ENCODE data around the gene PUM1.

DNA sequence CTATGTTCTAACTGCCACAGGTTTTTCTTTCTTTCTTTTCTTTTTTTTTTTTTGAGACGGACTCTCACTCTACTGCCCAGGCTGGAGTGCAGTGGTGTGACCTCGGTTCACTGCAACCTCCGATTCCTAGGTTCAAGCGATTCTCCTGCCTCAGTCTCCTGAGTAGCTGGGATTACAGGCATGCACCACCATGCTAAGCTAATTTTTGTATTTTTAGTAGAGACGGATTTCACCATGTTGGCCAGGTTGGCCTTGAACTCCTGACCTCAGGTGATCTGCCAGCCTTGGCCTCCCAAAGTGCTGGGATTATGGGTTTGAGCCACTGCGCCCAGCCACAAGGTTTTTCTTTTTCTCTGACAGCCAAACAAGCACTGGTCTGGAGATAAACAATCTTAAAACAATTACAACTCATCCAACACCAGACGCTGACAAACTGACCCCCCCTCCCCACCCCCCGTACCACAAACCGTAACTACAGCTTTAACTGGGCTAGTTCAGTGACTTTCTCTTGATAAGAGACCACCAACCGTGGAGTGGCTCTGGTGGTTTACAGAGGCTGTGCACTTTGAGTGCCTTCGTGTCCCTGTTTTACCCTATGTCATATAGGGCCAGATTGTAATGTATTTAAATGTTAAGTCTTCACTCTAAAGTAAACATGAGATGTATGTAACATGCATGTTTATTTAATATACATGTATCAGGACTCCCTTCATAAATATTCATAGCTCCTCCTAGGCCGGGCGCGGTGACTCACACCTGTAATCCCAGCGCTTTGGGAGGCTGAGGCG is 19.5 kb upstream of the PUM1 start:
- no peak for TF ChIP-seq POLR2A (IDR thresholded peaks at IDR 0.05)
- TF ChIP-seq, protein P1, sequence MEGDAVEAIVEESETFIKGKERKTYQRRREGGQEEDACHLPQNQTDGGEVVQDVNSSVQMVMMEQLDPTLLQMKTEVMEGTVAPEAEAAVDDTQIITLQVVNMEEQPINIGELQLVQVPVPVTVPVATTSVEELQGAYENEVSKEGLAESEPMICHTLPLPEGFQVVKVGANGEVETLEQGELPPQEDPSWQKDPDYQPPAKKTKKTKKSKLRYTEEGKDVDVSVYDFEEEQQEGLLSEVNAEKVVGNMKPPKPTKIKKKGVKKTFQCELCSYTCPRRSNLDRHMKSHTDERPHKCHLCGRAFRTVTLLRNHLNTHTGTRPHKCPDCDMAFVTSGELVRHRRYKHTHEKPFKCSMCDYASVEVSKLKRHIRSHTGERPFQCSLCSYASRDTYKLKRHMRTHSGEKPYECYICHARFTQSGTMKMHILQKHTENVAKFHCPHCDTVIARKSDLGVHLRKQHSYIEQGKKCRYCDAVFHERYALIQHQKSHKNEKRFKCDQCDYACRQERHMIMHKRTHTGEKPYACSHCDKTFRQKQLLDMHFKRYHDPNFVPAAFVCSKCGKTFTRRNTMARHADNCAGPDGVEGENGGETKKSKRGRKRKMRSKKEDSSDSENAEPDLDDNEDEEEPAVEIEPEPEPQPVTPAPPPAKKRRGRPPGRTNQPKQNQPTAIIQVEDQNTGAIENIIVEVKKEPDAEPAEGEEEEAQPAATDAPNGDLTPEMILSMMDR (IDR thresholded peaks at IDR 0.05), result no peak
- TF ChIP-seq POLR2AphosphoS5 (IDR thresholded peaks at IDR 0.05), result no peak

Data from prostate gland (tissue), 2 donors.